Heart left ventricle (tissue), 13 donors: ENCODE results near the gene ZNF579.

Experiments used
- POLR2A ChIP-seq, 2 donors: fragments of 450-650 bp; IDR thresholded peaks; one replicate each; pipeline ENCODE4 v1.6.1; 2017; ENCODE audit warnings: antibody characterized with exemption in 2 of 2, mild to moderate bottlenecking in 2 of 2, moderate library complexity in 2 of 2
- TF ChIP-seq, protein P1 (sequence below), 12 donors: fragments of 200-600 bp; sonication (generic) in 4 of 12; IDR thresholded peaks; one replicate each; pipeline versions ENCODE4 v1.5.0 to v1.8.0; 2018 to 2022; ENCODE audit warnings: antibody characterized with exemption in 12 of 12, mild to moderate bottlenecking in 5 of 12
- donor health status: ischemic (EF 13 %, LVEDD 7.1; RV severe dilation, severe dysfunction).
- donor health status: DM: no; HTN: yes; CAD: no.
- donor health status: DM: no; HTN: no; CAD: no.
- donor health status: ischemic (EF 25% LVEDD 6.9; RV normal size, moderate dysfunction).
- donor health status: ischemic (EF 25% LVEDD 5.7; RV mildly dilated, moderate dysfunction).
- donor health status: ischemic (EF 35%, LVEDD 5.7; RV mildly dilated, moderate dysfunction).
- donor health status: nonischemic (EF 11% LVEDD 7.7; RV severe dilation, severe dysfunction).
- donor health status: DM: yes; HTN: yes; CAD: no.
- donor health status: PGD.
- donor health status: ischemic (EF 29% LVEDD 5.4; RV normal size, mild dysfunction).
- donor health status: nonischemic (EF 23%, LVEDD 6.1; RV moderate dilation, normal function).

DNA sequence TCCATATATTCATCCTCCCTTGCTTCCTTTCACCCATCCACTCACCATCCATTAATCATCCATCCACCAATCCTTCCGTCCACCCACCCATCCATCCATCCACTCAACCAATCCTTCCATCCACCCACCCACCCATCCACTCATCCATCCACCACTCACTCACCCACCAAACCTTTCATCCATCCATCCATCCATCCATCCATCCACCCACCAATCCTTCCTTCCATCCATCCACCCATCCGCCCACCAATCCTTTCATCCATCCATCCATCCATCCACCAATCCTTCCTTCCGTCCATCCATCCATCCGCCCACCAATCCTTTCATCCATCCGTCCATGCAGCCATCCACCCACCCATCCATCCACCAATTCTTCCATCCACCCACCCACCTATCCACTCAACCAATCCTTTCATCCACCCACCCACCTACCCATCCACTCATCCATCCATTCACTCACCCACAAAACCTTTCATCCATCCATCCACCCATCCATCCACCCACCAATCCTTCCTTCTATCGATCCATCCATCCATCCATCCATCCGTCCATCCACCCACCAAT is 38.3 kb downstream of the ZNF579 start:
- TF ChIP-seq, protein P1, sequence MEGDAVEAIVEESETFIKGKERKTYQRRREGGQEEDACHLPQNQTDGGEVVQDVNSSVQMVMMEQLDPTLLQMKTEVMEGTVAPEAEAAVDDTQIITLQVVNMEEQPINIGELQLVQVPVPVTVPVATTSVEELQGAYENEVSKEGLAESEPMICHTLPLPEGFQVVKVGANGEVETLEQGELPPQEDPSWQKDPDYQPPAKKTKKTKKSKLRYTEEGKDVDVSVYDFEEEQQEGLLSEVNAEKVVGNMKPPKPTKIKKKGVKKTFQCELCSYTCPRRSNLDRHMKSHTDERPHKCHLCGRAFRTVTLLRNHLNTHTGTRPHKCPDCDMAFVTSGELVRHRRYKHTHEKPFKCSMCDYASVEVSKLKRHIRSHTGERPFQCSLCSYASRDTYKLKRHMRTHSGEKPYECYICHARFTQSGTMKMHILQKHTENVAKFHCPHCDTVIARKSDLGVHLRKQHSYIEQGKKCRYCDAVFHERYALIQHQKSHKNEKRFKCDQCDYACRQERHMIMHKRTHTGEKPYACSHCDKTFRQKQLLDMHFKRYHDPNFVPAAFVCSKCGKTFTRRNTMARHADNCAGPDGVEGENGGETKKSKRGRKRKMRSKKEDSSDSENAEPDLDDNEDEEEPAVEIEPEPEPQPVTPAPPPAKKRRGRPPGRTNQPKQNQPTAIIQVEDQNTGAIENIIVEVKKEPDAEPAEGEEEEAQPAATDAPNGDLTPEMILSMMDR (IDR thresholded peaks at IDR 0.05): no peak
- no peak for TF ChIP-seq POLR2A (IDR thresholded peaks at IDR 0.05)
